Measurements from ENCODE around the gene SBK1.
"Not testable (repeated sequence)": the region's sequence is repeated elsewhere in the genome, so short reads cannot be mapped to it uniquely, and the experiment has no call there.

The SBK1 gene

GRCh38 chr16:28324887-28325279 lies 32.6 kb downstream of the SBK1 start:
- Histone ChIP-seq H3K27me3 (no peaks in the 10 kb centered on the region), H3K4me1 (ENCODE audit: control insufficient read depth in 1 of 2, insufficient read depth in 1 of 2, low read depth in 1 of 2, low read length in 1 of 2) (no peaks in the 10 kb centered on the region), H3K36me3 (no peaks in the 10 kb centered on the region), H3K27ac (no peak overlapping the region), H3K4me3 (ENCODE audit: low read depth in 1 of 2, low read length in 1 of 2) (no peak overlapping the region), H3K9me3 (no peaks in the 10 kb centered on the region)
- no peak for TF ChIP-seq CTCF (IDR thresholded peaks at IDR 0.05)

- no peaks in the 10 kb centered on the region for H3K9me3 ChIP-seq
- H3K27ac ChIP-seq = no peak overlapping the region
- TF ChIP-seq CTCF (IDR thresholded peaks at IDR 0.05) = no peak
- no peak overlapping the region for H3K4me3 ChIP-seq (ENCODE audit: low read depth in 1 of 2, low read length in 1 of 2)
- no peaks in the 10 kb centered on the region for H3K36me3 ChIP-seq
- no peaks in the 10 kb centered on the region for H3K27me3 ChIP-seq
- H3K4me1 ChIP-seq (ENCODE audit: control insufficient read depth in 1 of 2, insufficient read depth in 1 of 2, low read depth in 1 of 2, low read length in 1 of 2) = no peaks in the 10 kb centered on the region
Observed at GRCh38 chr16:28326881-28327610, 34.7 kb downstream of the SBK1 start.

GRCh38 chr16:28330232-28330631 lies 37.9 kb downstream of the SBK1 start:
- H3K27ac ChIP-seq; H3K27me3 ChIP-seq; H3K4me3 ChIP-seq (ENCODE audit: low read depth in 1 of 2, low read length in 1 of 2); H3K9me3 ChIP-seq; H3K4me1 ChIP-seq (ENCODE audit: control insufficient read depth in 1 of 2, insufficient read depth in 1 of 2, low read depth in 1 of 2, low read length in 1 of 2); H3K36me3 ChIP-seq: not testable (repeated sequence)

GRCh38 chr16:28330981-28331380 lies 38.7 kb downstream of the SBK1 start:
- H3K27ac ChIP-seq; H3K4me1 ChIP-seq (ENCODE audit: control insufficient read depth in 1 of 2, insufficient read depth in 1 of 2, low read depth in 1 of 2, low read length in 1 of 2); H3K27me3 ChIP-seq; H3K36me3 ChIP-seq; H3K9me3 ChIP-seq; H3K4me3 ChIP-seq (ENCODE audit: low read depth in 1 of 2, low read length in 1 of 2): not testable (repeated sequence)

GRCh38 chr16:28332632-28333031 lies 40.3 kb downstream of the SBK1 start:
- H3K9me3 ChIP-seq; H3K4me1 ChIP-seq (ENCODE audit: control insufficient read depth in 1 of 2, insufficient read depth in 1 of 2, low read depth in 1 of 2, low read length in 1 of 2); H3K27me3 ChIP-seq; H3K36me3 ChIP-seq; H3K4me3 ChIP-seq (ENCODE audit: low read depth in 1 of 2, low read length in 1 of 2); H3K27ac ChIP-seq: not testable (repeated sequence)

- H3K4me1 ChIP-seq (ENCODE audit: control insufficient read depth in 1 of 2, insufficient read depth in 1 of 2, low read depth in 1 of 2, low read length in 1 of 2); H3K27ac ChIP-seq; H3K27me3 ChIP-seq; H3K9me3 ChIP-seq; H3K36me3 ChIP-seq; H3K4me3 ChIP-seq (ENCODE audit: low read depth in 1 of 2, low read length in 1 of 2): not testable (repeated sequence)
Observed at GRCh38 chr16:28335678-28336077, 43.4 kb downstream of the SBK1 start.

- H3K27me3 ChIP-seq; H3K4me3 ChIP-seq (ENCODE audit: low read depth in 1 of 2, low read length in 1 of 2); H3K9me3 ChIP-seq; H3K36me3 ChIP-seq; H3K27ac ChIP-seq; H3K4me1 ChIP-seq (ENCODE audit: control insufficient read depth in 1 of 2, insufficient read depth in 1 of 2, low read depth in 1 of 2, low read length in 1 of 2): not testable (repeated sequence)
Observed at GRCh38 chr16:28336940-28337710, 44.8 kb downstream of the SBK1 start.

- not testable (repeated sequence) for H3K9me3 ChIP-seq; H3K27me3 ChIP-seq; H3K4me1 ChIP-seq (ENCODE audit: control insufficient read depth in 1 of 2, insufficient read depth in 1 of 2, low read depth in 1 of 2, low read length in 1 of 2); H3K36me3 ChIP-seq; H3K27ac ChIP-seq; H3K4me3 ChIP-seq (ENCODE audit: low read depth in 1 of 2, low read length in 1 of 2)
Observed at GRCh38 chr16:28338230-28338629, 45.9 kb downstream of the SBK1 start.

GRCh38 chr16:28362600-28362999 lies 70.3 kb downstream of the SBK1 start:
- H3K4me3 ChIP-seq (ENCODE audit: low read depth in 1 of 2, low read length in 1 of 2); H3K27me3 ChIP-seq; H3K9me3 ChIP-seq; H3K36me3 ChIP-seq; H3K27ac ChIP-seq; H3K4me1 ChIP-seq (ENCODE audit: control insufficient read depth in 1 of 2, insufficient read depth in 1 of 2, low read depth in 1 of 2, low read length in 1 of 2): not testable (repeated sequence)

- H3K27me3 ChIP-seq; H3K36me3 ChIP-seq; H3K9me3 ChIP-seq; H3K4me1 ChIP-seq (ENCODE audit: control insufficient read depth in 1 of 2, insufficient read depth in 1 of 2, low read depth in 1 of 2, low read length in 1 of 2); H3K4me3 ChIP-seq (ENCODE audit: low read depth in 1 of 2, low read length in 1 of 2); H3K27ac ChIP-seq: not testable (repeated sequence)
Observed at GRCh38 chr16:28363408-28363807, 71.1 kb downstream of the SBK1 start, which contains the start of gene NPIPB6. TSS of gene NPIPB6 (minus strand) at chr16:28363508. CDS start at chr16:28362822, 686 bp downstream.

- H3K27me3 ChIP-seq; H3K9me3 ChIP-seq; H3K4me1 ChIP-seq (ENCODE audit: control insufficient read depth in 1 of 2, insufficient read depth in 1 of 2, low read depth in 1 of 2, low read length in 1 of 2); H3K36me3 ChIP-seq; H3K27ac ChIP-seq; H3K4me3 ChIP-seq (ENCODE audit: low read depth in 1 of 2, low read length in 1 of 2): not testable (repeated sequence)
Observed at GRCh38 chr16:28364268-28365173, 72.2 kb downstream of the SBK1 start.

Measured in neutrophil (primary cell).